Activated gamma-delta T cell (primary cell): Measurements from ENCODE around the gene TRIM52.

ENCODE experiments used
- DNase-seq: peaks from one replicate; lab custom pipeline; 2025; lab: John Stamatoyannopoulos, UW

The TRIM52 gene

GRCh38 chr5:181258576-181258975 is 2.4 kb downstream of the TRIM52 start:
- no peak for DNase-seq

DNA sequence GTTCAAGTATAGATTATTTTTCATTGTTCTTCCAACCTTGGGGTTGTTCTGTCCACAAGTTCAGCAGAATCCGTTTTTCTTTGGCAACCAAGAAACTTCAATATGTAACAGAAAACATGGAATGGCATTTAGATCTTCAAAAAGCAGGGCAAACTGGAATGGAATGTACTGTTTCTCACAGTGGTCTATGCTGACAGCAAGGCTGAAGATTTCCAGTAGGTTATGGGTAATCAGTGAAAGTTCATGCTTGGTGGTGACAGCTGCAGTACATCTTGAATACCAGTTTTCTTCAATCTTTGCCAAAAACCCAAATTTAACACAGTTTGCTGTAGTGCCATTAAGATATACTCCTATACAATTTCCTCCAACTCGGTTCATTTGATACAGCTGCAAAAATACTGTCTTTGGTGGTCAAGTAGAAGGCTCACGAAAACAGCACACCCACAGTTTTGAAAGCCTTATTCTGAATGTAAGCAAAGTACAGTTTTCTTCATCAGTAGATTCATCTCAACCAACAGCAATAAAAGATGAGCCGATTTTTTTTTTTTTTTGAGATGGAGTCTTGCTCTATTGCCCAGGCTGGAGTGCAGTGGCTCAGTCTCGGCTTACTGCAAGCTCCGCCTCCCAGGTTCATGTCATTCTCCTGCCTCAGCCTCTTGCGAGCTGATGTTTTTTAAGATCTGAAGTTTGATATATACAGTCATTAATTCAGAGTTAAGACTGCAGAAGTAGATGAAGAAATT is 4.9 kb downstream of the TRIM52 start:
- DNase-seq, result no peak

DNA sequence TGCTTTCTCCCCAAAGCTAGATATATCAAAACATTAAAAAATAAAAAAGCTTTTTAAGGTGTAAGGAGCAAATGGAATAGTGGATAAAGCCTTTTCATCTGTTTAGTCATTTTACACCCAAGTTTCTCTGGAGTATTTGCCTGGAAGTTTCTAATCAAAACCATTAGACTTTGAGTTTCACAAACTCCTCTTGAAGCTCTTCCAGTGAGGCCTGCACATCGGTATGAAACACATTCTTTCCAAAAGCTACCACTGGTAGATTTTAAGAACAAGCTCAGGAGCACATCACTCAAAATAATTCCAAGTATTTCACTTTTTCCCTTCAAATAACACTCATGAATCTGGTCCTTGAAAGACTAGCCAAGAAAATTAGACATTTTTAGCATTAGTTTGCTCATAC is 5.7 kb downstream of the TRIM52 start:
- no peak for DNase-seq

DNA sequence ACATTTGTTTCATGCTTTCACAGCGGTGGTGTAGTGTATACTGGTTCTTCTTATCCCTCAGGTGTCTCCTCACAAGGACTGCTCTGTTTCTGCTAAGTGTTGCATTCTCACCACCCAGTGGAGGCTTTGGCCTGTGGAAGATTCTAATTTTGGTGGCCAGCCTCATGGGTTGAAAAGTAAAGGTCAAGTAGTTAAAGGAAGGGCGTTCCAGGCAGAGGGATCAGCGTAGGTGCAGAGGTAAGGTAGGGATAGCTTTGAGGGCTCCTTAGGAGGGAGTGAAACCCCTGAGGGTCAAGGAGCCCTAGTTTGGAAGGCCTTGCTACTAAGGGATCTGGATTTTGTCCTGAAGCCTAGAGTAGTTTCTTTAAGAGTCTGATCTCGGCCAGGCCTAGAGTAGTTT is 12.7 kb downstream of the TRIM52 start:
- DNase-seq, result no peak

DNA sequence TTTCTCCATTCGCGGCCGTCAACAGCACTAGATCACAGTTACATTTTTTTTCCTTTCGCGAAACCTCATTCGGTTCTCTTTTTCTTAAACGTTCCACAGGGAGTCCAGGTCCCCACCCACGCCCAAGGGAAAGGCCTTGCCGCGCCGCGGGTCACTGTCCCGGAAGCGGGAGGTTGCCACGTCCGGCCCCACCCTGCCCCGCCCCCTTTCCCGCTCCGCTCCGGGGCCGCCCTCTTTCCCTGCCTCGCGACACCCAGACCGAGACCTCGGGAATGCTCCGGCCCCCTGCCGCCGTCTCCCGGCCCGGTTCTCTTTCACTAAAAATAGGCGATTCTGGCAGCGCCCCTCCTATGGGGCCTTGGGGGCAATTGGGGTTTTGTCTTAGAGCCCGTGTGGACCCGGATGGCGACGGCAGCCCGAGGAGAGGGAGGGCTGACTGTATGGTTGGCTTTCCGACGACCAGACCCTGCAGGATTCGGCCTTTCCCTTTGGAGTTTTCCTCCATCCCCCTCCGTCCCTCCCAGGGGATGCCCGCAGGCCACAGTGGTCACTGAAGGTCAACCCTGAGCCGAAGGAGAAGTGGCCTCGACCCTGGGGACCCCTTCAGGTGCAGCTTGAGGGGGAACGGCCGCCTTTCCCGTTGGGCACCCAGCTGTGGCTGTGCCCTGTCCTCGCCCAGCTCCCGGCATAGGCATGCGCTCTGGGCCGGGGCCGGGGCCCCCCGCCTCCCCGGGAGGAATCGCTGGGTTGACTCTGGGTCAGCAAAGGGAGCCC is 14.5 kb downstream of the TRIM52 start:
- no peak for DNase-seq

GRCh38 chr5:181245427-181246275 is 15.3 kb downstream of the TRIM52 start:
- no peak for DNase-seq

DNA sequence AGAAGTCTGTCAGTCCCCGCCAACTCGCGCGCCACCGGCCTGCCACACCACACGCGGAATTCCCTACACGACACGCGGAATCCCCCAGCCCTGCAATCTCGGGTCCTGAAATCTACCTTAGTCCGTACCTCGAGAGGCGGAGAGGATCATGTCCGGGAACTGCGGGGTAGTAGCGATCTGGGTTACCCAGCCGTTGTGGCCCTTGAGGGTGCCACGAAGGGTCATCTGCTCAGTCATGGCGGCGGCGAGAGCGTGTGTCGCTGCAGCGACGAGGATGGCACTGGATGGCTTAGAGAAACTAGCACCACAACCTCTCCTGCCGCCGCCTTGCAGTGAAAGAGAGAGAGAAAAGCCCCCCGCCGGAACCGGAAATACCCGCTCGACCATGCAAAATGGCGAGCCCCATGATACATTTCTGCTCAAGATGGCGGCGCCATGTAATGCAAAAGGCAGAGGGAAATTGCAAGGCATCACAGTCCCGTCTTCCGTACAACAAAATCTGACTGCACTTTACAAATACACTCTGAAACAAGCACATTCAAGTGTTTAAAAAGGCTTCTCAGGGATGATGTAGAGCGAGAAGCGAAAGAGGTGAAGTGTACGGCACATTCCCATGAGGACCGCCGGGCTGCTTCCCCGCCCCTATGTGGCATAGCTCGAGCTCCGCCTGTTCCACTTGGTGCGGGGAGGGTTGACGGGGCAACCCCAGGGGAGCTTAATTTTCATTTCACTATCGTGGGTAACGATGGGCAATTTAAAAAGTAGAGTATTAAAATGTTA is 17.2 kb downstream of the TRIM52 start, which contains the start of gene RACK1:
TSS of gene RACK1 (minus strand) at position 343 of the 780 bp plus-strand sequence. CDS start at position 237, 106 bp downstream.
- DNase-seq, result no peak

- no peak for DNase-seq
These were observed 17.9 kb downstream of the TRIM52 start for GRCh38 chr5:181243018-181243563.

- no peak for DNase-seq
These were observed 18.9 kb downstream of the TRIM52 start for GRCh38 chr5:181242031-181242451.

- DNase-seq, result no peak
These were observed 19.5 kb downstream of the TRIM52 start for GRCh38 chr5:181241393-181241975.

DNA sequence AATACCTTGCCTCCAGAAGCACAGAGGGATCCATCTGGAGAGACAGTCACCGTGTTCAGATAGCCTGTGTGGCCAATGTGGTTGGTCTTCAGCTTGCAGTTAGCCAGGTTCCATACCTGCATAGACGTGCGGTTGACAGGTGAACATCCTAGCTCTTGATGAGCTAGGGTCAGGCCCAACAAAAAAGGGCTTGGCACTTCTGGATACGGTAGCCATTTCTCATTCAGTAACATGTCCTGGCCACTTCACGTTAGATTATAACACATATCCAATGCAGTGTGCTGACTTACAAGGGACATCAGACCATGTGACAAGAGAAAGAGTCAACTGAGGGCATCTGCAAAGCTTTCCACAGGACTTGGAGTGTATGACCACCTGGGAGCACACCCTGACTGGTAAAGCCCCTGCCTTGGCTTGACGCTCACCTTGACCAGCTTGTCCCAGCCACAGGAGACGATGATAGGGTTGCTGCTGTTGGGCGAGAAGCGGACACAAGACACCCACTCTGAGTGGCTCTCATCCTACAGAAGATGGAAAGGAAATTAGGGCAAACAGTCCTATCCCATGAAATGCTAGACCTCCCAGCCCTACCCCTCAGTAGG is 21.8 kb downstream of the TRIM52 start:
- no peak for DNase-seq

DNA sequence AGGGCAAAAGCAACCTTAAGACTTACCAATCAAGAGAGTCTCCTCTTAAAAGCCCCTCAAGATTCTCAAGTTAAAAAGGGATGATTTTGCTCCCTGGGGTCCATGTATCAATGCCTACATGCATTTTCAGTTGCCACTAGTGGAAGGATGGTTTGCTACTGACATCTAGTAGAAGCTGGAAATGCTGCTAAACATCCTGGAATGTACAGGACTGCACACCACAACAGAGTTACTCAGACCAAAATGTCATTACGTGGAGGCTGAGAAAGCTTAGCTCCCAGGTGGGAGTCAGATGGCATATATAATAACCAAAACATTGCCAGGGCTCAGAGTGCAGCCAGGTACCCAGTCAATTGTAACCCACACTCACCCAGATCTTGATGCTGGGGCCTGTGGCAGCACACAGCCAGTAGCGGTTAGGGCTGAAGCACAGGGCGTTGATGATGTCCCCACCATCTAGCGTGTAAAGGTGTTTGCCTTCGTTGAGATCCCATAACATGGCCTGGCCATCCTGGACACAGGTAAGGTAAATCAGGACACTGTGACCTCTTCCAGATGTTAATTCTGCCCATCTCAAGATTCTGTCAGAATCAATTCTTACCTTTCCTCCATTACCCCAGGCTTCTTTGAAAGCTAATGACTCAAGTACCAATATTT is 23.1 kb downstream of the TRIM52 start:
- DNase-seq, result no peak

DNA sequence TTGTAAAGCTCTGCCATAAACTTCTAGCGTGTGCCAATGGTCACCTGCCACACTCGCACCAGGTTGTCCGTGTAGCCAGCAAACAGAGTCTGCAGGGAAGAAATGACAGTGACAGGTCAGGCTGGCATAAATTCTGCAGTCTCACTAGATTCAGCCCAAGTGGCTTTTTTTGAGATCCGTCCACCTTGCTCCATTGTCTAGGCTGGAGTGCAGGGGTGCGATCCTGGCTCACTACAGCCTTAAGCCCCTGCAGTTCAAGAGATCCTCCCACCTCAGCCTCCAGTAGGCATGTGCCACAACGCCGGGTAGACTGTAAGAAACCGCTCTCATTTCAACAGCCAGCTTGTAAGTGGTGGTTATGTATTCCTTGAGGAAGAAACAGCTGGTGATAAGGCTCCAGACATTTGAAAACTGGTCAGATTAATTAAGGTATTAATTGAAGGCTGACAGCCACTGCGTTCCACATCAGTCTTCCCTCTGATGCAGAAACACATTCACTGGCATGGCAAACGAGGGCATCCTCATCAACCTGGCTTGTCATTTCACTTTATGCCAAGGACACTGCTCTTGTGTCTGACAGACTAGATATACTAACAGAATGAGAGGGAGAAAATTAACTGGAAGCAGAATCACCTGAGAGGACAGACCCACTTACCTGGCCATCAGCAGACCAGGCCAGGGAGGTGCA is 23.8 kb downstream of the TRIM52 start:
- no peak for DNase-seq

DNA sequence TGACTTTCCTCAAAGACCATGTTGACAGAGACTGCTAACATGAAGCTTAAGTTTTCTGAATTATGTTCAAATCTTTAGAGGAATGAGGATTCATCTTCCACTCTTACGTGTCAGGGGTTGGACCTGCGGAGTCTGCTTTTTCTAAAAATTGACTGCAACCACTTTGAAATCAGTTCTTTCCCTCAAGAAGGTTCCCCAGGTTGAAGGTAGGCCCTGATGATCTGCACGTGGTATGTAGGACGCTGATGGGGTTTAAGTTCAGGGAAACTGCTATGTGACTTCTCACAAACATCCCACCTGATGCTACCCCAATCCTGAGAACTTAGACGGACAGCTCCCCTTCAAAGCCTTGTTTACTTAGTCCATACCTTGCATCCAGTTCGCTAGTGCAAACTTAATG is 24.5 kb downstream of the TRIM52 start:
- no peak for DNase-seq

DNA sequence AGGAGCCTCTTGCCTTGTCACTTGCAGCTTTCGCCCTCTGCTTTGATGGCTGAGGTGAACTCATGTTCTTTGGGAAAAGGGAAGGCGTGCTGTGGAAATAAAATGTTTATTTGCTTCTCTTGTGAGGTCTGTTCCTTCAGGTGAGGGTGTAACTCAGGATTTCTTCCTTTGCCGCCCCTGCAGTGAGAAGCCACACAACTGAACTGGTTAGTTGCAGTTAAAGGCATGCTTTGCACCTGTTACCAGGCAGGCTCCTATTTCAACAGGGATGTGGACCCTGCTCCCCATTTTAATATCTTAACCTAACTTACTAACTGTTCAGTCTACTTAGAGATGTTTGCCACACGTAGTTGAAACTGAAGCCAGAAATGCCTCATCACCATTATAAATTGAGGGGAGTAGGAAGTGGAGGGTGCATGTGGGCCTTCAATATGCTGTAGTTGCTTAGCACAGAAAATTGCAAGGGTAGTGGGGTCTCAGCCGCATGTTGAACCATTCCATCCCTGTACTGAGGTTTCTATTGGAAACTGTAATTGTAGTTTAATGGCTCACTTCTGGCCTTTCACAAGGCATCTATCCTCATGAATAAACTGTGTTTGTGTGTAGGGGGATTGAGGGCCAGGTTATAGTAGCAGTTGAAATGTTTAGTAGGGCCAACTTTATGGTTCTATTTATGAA is 25.1 kb downstream of the TRIM52 start:
- DNase-seq, result no peak

DNA sequence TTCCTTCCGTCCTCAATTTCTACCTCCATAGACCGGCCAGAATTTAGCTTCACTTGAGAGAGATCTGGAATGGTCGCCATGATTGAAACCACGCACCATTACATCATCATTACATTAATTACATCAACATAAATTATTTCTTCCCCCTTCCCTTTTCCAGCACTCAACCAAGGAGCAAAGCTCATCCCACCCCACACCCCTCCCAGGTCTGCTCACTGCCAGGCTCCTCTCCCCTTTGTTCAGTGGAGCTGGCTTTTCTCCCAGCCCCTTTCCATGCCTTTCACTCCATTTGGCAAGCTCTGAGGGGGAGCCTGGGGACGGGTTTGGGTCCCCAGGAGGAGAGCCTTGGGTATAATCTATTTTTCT is 25.6 kb downstream of the TRIM52 start:
- DNase-seq, result no peak

DNA sequence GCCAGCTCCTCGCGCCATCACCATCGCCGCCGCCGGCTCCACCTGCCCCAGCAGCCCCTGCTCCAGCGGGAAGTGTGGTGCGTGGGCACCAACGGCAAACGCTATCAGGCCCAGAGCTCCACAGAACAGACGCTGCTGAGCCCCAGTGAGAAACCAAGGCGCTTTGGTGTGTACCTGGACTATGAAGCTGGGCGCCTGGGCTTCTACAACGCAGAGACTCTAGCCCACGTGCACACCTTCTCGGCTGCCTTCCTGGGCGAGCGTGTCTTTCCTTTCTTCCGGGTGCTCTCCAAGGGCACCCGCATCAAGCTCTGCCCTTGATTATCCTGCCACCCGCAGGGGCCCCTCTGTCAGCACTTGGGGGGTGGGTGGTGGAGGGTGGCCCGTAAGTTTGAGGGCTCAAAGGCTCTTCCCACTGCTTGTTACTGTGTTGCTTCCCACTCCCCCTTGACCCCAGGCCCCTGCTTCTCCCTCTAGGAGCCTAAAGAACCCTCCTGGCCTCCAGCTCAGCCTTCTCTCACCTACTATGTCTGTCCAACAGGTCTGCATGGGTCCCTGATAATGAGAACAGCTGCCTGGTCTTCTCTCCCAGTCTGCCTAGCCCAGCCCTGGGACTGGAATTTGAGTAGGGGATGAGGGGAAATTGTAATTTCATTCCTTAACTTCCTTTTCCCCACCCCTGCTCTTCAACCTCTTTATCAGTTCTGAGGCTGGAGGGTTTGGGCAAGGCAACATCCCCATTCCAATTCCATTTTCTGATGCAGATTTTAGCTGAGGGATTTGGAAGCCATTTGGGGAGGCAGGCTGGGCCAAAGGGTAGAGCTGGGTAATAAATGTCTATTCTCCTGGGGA is 26.3 kb downstream of the TRIM52 start:
- no peak for DNase-seq
